Pancreas (tissue), 10 donors: ENCODE measurements around the gene FRMD4B. TPM values are rescaled to one million over a fixed set of nuclear protein-coding genes. Genes with fewer than 3 reads are reported as not detected.

Source experiments
- ATAC-seq, 4 donors: fragments of 200-7000 bp; cut with Tn5 transposase; one replicate each; pipeline versions ENCODE4 v1.8.0 to v1.9.1; 2020; ENCODE audit warnings: mild to moderate bottlenecking in 4 of 4, moderate library complexity in 4 of 4
- DNase-seq, 6 donors: peaks; one replicate each; pipeline ENCODE4 v3.0.0-alpha.2; 2020
- FAIRE-seq: peaks from 2 replicates; lab custom pipeline; 2012; peaks lifted over from hg19 to GRCh38; lab: Jason Lieb, UNC
- H3K27ac ChIP-seq, 4 donors: fragments of 200-600 bp; sonication (generic); 1 replicate in 3 of 4; 2 replicates in 1 of 4; pipeline versions ENCODE4 v1.5.0 to v1.8.0; 2020
- H3K27me3 ChIP-seq, 4 donors: fragments of 200-600 bp; one replicate each; pipeline ENCODE4 v1.8.0; 2021
- H3K36me3 ChIP-seq, 3 donors: fragments of 200-600 bp; sonication (generic) in 1 of 3; one replicate each; pipeline versions ENCODE4 v1.5.0 to v1.8.0; 2020 to 2021
- H3K4me1 ChIP-seq, 3 donors: fragments of 200-600 bp; one replicate each; pipeline ENCODE4 v1.8.0; 2021
- H3K4me3 ChIP-seq, 4 donors: fragments of 200-600 bp; sonication (generic) in 2 of 4; one replicate each; pipeline versions ENCODE4 v1.5.0 to v1.8.0; 2020 to 2021
- H3K9me3 ChIP-seq, 4 donors: fragments of 200-600 bp; one replicate each; pipeline ENCODE4 v1.8.0; 2021
- CTCF ChIP-seq, 4 donors: fragments of 200-600 bp; sonication (generic) in 3 of 4; IDR thresholded peaks; one replicate each; pipeline versions ENCODE4 v1.5.0 to v1.8.0; 2021; ENCODE audit warnings: antibody characterized with exemption in 4 of 4
- WGBS, 2 donors: extraction: QIAGEN DNeasy Blood & Tissue Kit; methylation state at CpG; one replicate each; pipeline ENCODE4 v1.1.7; 2013; 5-methylcytosine and 5-hydroxymethylcytosine counted together
- intact Hi-C, 3 donors: fragments of 100-400 bp; cut with DNase I; formaldehyde crosslinking; loops; one replicate each; pipeline versions ENCODE4 v1.11.1 to v1.14.2; 2022
- polyA plus RNA-seq, 2 donors: library from polyadenylated mRNA; stranded (reverse); fragments of 200-250 nt; gene quantifications; one replicate each; pipeline ENCODE4 v1.2.3, GENCODE V29; 2013
- total RNA-seq, 6 donors: library from RNA; stranded (reverse); fragmentation: NEBNext Ultra II Directional in 4 of 6; extraction: Animal tissue kit (Norgen Biotek cat#: 25700) in 4 of 6; gene quantifications; one replicate each; pipeline versions ENCODE4 v1.2.1 to v1.2.4, GENCODE V29; 2021 to 2023
- donor health status: healthy with polysubstance abuse.
- donor health status: DM: no; HTN: no; CAD: no; lungs with moderate emphysema.
- donor health status: DM: no; HTN: no; CAD: no.
- donor health status: control.
- donor health status: control.
- donor health status: Bipolar disorder and iron deficiency.
- donor health status: DM: yes; HTN: yes; CAD: no.
- donor health status: DM: no; HTN: no; CAD: no.
- donor health status: DM: no; HTN: no; CAD: no.
- donor health status: DM: yes; HTN: yes; CAD: no.

Gene FRMD4B
- total and polyA plus RNA-seq, 8 donors, result 4.9 to 20.0 (median 7.3) TPM

- DNase-seq, result no peak
Measured at GRCh38 chr3:69420781-69421520, 35.1 kb upstream of the FRMD4B start.

GRCh38 chr3:69419276-69419675, 33.4 kb upstream of the FRMD4B start:
- no peaks in the 10 kb centered on the region for H3K9me3 ChIP-seq
- no peak overlapping the region for H3K4me3 ChIP-seq
- ATAC-seq (no peak), FAIRE-seq (no peak), DNase-seq (no peak)
- WGBS, 2 donors, result 77 to 86% methylated on average over 3 of the region's 3 CpGs
- H3K36me3 ChIP-seq, result no peaks in the 10 kb centered on the region
- no peak overlapping the region for H3K27ac ChIP-seq
- no peak for TF ChIP-seq CTCF (IDR thresholded peaks at IDR 0.05)
- no peaks in the 10 kb centered on the region for H3K27me3 ChIP-seq
- H3K4me1 ChIP-seq, result no peaks in the 10 kb centered on the region
- intact Hi-C loops, result no loop called here

More at GRCh38 chr3:69420781-69421520, 35.1 kb upstream of the FRMD4B start:
- WGBS, 2 donors, result 65 to 76% methylated on average over 5 of the region's 5 CpGs
- intact Hi-C loops, result no loop called here
- ATAC-seq (peak in 2 of 4 donors; percentile 23 to 50), FAIRE-seq (no peak)
- Histone ChIP-seq H3K36me3 (no peaks in the 10 kb centered on the region), H3K9me3 (no peaks in the 10 kb centered on the region), H3K4me1 (no peaks in the 10 kb centered on the region), H3K27ac (no peak overlapping the region), H3K27me3 (no peaks in the 10 kb centered on the region), H3K4me3 (no peak overlapping the region)
- no peak for TF ChIP-seq CTCF (IDR thresholded peaks at IDR 0.05)

- 83 to 86% methylated on average over 5 of the region's 5 CpGs for WGBS, 2 donors
- intact Hi-C loops, result no loop called here
- FAIRE-seq (no peak), ATAC-seq (no peak), DNase-seq (no peak)
- Histone ChIP-seq H3K9me3 (no peaks in the 10 kb centered on the region), H3K4me3 (no peak overlapping the region), H3K4me1 (no peaks in the 10 kb centered on the region), H3K27me3 (no peaks in the 10 kb centered on the region), H3K27ac (no peak overlapping the region), H3K36me3 (no peaks in the 10 kb centered on the region)
- TF ChIP-seq CTCF (IDR thresholded peaks at IDR 0.05), result no peak
Measured at GRCh38 chr3:69417541-69418078, 31.7 kb upstream of the FRMD4B start.

- no peak for ATAC-seq
- H3K36me3 ChIP-seq, result no peaks in the 10 kb centered on the region
- H3K4me1 ChIP-seq, result no peaks in the 10 kb centered on the region
- WGBS, 2 donors, result 33 to 39% methylated on average over 9 of the region's 9 CpGs
- TF ChIP-seq CTCF (IDR thresholded peaks at IDR 0.05), result no peak
- no peaks in the 10 kb centered on the region for H3K27me3 ChIP-seq
- no peak for DNase-seq
- H3K4me3 ChIP-seq, result no peak overlapping the region
- intact Hi-C loops, result no loop called here
- FAIRE-seq, result no peak
- H3K9me3 ChIP-seq, result no peaks in the 10 kb centered on the region
- no peak overlapping the region for H3K27ac ChIP-seq
Measured at GRCh38 chr3:69413551-69414207, 27.8 kb upstream of the FRMD4B start.
